DLD1 (cell line): Measurements from ENCODE around the gene RIN1.

Source experiments
- in situ Hi-C: cut with HindIII; loops from 2 replicates; pipeline ENCODE4 v1.10.0; 2017; ENCODE audit warnings: low sequenced_read_pairs

Gene RIN1

DNA sequence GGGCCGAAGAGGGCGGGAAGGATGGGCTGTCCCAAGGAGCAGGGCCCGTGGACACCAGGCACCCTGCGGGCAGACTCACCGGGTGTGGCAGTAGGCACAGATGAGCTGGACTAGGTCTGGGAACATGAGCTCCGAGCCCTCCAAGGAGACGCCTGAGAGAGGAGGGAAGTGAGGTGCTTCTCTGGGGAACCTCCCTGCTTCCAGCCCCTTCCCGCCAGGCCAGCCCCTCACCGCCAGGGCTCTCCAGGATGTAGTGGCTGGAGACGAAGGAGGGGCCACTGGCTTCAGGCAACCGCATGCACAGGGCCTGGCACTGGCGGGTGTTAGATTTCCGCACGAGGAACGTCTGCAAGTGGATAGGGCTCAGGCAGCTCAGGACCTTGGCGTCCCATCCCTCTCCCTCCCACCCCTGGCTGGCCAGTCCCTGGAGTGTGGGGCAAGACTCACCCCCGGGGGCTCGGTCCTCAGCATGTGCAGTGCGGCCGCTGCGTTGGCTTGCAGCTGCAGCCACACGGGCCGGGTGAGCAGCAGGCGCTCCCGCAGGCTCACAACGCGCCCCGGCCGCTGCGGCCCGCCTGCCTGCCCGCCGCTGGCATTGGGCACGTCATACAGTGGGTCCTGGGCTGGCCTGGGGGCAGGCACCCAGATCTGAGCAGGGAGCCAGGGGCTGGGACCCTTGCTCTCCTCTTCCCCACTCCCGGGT is 552 bp downstream of the RIN1 start:
- in situ Hi-C loops = loop anchor here (10.0 kb wide), 2 partner anchors 49 to 61 kb away; partner anchors contain the start of gene CNIH2

DNA sequence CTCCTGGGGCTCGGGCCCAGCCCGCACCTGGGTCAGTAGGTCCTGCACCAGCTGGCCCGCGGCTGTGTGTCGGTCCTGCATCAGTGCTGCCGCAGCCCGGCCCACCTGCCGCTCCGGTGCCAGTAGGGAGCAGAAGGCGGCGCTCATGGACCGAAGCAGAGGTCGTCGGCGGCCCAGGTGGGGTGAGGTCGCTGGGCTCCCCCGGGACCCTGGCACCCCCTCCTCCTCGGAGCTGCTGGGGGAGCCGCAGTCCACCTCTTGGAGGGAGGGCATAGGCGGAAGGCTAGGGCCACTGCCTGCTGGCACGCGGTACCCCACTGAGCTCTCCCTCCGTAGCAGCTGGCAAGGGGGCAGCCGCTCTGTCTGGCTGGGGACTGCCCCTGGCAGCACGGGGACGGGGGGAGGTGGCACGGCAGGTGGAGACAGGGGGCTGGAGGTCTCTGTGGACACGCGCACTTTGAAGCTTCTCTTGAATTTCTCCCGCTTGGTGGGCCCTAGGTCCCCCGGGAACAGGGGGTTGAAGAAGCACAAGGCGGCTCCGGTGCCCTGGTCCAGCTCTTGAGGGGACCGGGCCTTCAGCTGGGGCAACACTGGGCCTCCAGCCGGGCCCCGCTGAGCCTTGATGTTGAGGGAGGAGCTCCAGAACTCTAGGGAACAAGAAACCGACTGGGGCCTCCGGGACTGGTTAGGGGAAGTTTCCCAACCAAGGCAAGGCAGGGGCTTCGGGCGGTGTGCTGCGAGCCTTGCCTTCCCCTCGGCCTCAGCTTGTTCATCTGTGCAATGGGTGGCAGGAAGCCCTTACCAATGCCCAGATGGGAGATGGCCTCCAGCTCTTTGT is 1.4 kb downstream of the RIN1 start:
- in situ Hi-C loops = loop anchor here (10.0 kb wide), 2 partner anchors 50 to 60 kb away; partner anchors contain the start of gene CNIH2

DNA sequence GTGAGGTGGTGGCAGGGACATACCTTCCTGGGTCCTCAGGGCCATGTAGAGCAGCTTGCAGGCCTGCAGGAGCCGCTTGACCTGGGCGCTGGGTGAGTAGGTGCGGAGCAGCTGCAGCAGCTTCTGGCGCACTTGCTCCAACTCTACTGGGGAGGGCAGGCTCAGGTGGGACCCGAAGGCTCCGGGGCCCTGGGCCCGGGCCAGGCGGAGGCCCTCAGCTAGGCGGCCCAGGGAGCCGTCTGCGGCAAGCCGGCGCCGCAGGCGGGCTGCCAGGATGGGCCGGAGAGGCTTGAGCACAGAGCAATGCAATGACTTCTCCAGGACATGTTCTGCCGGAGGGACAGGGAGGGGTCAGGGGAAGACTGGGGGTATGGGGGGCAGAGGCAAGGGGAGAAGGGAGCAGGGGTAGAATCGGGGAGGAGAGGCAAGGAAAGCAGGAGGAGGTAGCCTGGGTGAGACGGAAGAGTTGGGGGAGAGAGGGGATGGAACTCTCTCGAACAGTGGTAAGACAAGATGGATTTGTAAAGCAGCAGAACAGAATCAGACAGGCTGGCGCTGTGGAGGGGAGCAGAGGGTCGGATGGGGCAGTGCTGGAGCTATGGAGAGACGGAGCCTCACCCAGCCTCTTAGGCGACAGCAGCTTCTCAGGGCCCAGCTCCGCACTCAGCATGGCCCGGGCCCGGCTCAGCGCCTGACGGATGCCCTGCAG is 2.2 kb downstream of the RIN1 start:
- in situ Hi-C loops = loop anchor here (10.0 kb wide), 2 partner anchors 51 to 59 kb away; partner anchors contain the start of gene CNIH2

DNA sequence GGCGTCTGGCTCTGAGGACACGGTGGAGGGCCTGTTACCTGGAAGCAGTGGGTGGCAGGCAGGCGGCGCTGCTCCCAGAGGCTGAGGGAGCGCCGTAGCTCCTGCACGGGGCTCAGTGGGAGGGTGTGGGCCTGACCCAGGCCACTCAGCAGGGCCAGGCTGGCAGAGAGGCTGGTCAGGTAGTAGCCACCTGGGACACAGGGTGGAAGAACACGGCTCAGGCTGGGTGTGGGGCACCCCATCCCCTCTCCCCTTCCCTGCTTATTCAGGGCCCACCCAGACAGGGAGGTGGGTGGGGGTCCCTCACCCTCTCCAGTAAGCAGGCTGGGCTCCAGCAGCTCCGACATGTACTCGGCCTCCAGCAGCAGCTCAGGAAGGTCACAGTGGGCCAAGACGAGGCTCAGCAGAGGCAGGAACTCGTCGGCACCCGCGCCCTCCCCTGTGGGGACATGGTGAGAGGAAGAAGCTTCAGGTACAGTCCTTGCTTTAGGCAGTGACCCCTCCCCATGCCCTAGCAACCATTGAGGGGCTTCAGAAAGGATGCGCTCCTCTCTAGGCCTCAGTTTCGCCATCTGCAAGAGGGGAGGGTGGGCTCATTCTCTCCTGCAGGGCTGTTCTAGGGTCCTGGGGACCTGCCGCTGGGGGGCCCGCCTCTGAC is 2.9 kb downstream of the RIN1 start:
- in situ Hi-C loops = loop anchor here (10.0 kb wide), 2 partner anchors 51 to 59 kb away; partner anchors contain the start of gene CNIH2

DNA sequence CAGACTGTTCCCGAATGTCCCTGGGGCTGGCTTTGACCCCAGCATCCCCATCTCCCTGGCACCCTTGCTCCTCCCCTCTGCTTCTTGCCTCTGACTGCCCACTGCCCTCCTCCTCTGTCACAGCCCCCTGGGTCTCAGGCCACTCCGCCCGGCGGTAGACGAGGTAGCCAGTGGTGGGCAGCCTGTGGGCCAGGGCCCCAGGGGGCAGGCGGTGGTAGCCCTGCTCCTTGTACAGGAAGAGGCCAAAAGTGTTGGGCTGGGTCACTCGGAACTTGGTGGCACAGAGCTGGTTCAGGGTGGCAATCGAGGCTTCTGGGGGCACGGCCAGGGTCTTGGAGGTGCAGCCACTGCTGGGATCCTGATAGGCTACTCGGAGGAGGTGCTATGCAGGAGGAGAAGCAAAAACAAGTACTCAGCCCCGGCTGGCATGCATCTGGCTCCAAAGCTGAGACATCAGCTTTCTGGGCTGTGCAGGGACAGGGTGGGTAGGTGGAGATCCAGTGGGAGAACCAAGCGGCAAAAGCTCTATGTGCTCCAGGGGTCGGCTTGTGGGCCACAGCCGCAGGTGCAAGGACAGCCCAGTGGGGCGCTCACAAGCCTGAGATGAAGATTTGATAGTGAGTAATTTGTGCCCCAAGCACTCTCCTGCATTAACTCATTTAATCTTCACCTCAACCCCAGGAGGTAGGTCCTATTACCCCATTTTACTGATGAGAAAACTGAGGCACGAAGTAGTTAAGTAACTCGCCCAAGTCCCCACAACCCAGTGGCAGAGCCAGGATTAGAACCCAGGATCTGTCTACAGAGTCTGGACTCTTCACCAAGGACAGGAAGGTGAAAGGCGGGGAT is 3.6 kb downstream of the RIN1 start:
- in situ Hi-C loops = loop anchor here (10.0 kb wide), 2 partner anchors 52 to 58 kb away; partner anchors contain the start of gene CNIH2

DNA sequence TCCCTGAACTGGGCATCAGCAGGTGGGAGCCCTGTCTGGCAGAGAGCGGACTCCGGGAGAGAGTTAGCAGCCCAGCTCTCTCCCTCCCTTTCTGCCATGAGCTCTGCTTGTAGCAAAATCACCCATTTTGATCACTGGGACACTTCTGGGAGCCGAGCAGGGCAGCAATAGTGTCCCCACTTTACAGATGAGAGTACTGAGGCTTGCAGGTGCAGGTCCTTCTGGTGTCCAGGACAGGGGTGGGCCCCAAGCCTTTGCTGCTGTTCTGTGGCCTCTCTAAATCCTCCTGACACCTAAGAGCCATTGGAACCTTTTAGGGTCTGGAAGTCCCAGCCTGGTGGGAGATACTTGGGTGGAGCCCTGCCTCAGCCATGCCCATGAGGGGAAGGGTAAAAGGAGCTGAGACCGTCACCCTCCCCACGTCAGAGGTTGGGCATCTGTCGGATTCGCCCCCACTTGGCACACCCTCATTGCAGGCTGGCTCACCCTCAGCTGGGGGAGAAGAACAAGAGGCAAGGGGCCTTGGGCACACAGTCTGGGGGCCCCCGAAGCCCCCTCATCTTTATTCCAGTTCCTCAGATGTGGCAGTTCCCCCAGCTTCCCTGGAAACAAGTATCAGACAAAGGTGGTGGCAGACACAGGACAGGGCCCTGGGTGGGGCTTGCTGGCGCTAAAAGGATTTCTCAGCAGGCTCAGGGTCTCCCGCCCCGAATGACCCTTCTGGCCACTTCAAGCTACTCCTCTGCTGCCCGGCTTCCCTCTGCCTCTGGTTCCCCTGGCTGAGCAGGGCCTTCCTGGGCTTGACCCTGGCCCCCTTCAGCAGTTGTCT is 4.5 kb downstream of the RIN1 start:
- in situ Hi-C loops = loop anchor here (10.0 kb wide), 2 partner anchors 53 to 57 kb away; partner anchors contain the start of gene CNIH2

DNA sequence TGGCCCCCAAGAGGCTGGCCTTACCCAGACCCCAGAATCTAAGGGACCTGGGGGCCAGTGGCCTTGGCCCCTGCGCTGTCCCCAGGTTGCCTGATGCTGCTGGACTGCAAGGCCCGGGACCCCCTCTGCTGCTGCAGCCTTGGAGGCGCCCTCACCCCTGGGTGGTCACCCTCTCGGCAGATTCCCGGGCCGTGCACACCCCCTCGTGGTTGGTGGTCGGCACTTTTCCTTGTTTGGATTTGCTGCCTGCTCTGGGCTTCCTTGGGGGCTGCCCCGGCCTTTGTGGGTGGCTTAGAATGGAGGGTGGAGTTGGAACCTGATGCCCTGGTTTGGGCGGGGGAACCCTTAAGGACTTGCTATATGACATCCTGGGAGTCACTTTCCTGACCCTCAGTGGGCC is 5.3 kb downstream of the RIN1 start:
- in situ Hi-C loops = loop anchor here (10.0 kb wide), 2 partner anchors 54 to 56 kb away; partner anchors contain the start of gene CNIH2

DNA sequence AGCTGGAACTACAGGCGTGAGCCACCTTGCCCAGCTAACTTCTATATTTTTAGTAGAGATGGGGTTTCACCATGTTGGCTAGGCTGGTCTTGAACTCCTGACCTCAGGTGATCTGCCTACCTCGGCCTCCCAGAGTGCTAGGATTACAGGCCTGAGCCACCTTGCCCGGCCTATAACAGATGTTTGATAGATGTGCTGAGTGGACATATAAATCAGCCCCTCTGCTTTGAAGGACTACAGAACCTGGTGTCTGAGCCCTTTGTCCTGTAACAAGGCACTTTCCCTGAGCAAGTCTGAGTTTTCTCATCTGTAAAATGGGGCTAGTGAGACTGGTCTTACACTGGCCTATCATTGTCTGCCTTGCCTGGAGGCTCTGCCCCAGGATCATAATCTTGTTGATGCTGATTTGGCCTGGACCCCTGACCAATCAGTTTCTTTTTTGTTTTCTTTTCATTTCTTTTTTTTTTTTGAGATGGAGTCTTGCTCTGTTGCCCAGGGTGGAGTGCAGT is 7.0 kb downstream of the RIN1 start:
- in situ Hi-C loops = no loop called here

DNA sequence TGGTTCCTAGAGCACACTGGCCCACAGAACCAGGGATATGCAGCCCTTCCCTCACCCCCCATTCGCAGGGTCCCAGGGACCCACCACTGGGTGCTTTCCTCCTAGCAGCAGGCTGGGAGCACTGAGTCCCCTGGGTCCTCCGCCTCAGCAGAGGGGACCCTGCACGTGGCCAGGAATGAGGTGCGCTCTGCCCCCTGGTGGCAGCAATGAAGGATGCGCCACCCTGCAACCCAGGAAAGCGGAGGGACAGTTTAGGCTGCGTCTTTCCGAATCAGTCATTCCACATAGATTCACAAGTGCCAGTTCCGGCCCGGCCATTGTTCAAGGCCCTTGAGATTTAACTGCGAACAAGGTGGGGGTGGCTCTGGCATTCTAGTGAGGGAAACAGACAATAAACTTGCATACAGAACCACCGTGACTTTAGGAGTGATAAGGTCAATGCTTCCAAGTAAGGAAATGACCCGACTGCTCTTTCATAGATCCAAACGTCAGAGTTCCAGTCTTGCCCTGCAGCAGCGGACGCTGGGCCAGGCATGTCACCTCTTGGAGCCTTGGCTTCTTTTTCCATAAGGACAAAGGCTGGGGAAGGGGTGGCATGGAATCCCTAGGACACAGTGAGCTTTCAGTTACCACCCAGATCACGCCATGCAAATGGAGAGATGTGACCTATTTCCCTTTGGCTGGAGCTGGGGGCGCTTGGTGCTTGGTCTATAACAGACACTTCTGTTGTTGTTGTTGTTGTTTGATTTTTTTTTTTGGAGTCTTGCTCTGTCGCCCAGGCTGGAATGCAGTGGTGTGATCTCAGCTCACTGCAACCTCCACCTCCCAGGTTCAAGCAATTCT is 7.7 kb downstream of the RIN1 start:
- in situ Hi-C loops = no loop called here

DNA sequence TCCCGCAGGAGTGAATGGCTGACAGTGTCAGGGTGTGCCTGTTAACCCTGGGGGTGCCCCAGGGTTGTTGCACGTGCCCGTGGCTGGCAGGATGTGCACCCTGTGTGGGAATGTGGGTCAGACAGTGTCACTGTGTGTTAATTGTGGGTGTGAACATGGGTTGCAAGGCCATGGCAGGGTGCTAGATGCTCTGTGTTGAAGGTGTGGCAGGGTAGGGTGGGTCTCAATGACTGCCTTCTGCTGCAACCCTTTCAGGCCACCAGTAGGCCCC is 8.3 kb downstream of the RIN1 start:
- in situ Hi-C loops = no loop called here

DNA sequence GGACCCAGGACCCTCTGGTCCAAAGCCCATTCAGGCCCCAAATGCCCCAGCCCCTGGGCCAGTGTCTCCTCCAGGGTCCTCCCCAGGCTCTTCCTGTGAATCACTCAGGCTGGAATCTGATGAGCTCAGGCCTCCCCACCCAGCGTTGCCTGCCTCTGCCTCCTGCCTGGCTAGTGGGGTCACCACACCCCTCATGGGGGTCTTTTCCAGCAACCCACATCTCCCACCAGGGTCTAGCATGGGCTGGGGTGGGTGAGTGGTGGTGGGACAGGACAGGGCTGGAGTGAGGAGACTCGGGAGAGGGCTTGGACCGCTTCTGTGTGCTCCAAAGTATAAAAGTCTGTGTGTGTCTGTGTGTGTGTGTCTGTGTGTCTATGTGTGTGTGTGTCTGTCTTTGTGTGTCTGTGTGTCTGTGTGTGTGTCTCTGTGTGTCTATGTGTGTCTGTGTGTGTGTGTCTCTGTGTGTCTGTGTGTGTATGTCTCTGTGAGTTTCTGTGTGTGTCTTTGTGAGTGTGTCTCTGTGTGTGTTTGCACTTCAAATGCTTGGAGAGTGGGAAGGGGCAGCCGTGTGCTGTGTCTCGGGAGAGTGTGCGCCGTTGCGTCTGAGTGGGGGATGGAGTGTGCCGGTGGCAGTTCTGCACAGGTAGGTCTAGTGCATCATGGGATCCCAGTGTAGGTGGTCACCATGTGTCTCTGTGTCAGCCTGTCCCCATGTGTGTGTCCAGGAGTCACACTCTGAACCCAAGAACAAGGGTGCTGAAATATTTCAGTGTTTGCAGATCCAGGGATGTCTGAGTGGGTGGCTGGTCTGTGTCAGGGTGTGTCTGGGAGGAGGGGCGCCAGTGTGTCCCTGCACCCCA is 8.8 kb downstream of the RIN1 start:
- in situ Hi-C loops = no loop called here

DNA sequence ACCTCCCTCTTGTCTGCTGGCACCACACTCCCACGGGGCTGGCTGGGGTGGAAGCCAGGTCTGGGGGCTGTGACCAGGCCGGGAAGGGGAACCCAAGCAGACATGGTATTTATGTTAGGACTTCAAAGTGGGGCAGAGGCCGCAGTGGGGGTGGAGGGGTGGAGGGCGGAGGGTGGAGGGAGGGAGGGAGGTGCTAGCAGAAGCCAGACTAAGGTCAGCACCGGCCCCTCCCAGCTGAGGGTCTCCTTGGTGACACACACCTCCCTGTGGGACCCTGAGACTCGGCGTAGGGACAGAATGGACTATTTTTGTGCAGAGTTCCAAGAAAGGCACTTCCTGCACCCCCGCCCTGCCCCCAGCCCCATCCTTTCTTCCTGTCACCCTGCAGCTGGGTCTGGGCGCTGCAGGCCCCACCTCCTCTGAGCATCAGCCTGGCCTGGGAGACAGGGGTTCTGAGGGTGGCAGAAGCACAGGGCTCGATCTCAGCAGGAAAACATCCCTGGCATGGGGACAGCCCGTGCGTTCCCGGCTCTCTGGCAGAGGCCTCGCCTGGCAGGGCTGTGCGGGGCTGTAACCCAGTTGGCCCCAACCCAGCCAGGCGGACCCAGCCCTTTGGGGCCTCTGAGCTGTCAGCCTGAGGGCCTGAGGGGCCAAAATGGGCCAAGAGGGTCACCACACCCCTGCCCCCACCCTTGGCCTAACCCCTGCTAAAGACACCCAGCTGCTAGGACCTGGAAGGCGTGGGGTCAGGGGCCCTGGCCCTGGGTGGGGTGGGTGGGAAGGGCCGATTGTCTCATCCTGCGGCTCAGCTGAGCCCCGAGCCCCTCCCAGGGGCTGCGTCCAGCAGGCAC is 9.7 kb downstream of the RIN1 start:
- in situ Hi-C loops = no loop called here

DNA sequence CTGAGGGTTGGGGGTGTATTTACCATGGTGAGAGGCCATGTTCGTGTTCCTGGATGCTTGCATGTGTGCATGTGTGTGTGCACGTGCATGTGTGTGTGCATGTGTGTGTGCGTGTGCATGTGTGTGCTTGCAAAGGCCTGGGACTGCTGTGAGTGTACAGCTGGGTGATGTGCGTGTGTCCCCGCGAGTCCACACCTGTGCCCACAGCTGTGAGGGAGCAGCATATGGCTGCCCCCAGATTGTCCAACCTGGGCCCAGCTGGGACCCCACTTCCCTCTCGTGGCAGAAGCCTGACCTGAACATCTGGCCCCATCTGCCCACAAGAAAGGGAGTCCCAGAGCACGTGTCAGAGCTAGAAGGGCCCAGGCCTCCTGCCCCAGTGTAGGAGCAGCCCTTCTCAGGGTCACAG is 11.0 kb downstream of the RIN1 start:
- in situ Hi-C loops = no loop called here

DNA sequence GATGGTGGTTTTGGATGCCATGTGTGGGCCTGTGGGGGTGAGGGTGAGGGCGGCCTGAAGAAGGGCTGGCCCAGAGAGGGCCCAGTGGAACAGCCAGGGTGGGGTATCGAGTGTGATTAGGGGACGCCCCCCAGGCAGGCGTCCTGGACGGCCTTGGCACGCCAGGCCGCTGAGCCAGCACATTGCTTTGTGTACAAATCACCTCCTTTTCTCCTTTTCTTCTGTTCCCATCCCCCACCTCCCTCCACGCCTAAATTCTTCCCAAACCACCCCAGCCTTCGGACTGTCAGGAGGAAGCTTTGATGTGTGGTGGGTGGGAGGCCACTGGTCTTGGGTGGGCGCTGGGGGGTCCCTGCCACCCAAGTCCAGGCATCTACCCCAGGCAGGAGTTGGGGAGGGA is 11.6 kb downstream of the RIN1 start:
- in situ Hi-C loops = no loop called here

DNA sequence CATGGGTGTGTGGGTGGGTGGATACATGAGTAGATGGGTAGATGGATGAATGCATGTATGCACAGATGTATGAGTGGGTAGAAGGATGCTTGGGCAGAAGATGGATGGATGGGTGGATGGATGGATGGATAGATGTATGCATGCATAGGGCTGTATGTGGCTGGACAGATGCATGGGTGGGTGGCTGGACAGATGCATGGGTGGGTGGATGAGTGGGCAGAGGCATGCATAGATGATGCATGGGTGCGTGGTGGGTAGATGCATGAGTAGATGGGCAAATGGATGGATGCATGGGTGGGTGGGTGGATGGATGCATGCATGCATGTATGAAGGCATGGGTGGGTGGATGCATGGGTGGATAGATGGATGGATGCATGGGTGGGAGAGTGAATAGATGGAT is 12.6 kb downstream of the RIN1 start:
- in situ Hi-C loops = no loop called here

DNA sequence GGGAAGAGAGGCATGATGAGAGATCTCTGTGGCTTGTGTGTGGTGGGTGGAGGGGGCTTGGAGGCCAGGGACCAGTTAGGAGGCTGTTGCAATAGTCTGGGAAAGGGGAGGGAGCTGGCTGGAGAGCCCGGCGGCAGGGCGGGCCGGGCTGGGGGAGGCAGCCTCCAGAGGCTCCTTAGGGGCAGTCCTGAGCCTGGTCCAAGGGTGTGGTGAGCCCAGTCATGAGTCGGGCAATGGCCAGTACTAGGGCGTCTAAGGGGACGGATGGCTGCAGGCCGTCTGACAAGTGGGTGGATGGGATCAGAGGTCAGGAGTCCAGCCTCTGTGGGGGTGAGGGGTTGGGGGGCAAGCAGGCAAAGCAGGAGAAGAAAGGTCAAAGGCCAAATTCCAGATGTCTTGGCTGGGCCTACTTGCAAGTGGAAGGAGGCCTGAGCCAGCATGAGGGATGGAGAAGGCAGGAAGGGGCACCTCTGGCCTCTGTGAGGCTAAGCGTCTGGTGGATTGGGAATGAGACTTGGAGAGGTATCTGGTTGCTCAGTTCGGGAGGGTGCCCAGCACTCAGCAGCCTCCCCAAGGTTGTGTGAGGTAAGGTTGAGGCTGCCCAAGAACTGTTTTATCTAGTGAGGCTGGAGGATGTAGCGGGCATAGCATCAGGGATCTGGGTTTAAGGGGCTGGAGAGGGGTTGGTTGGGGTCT is 13.4 kb downstream of the RIN1 start:
- in situ Hi-C loops = no loop called here
